Activated CD4-positive, alpha-beta T cell treated with anti-CD3 and anti-CD28 coated beads, Interleukin-2, amount 50 U/mL, for 48 hours (primary cell): Measurements from ENCODE around the gene TFRC.
"Not testable (repeated sequence)": the region's sequence is repeated elsewhere in the genome, so short reads cannot be mapped to it uniquely, and the experiment has no call there.

Experiments
- DNase-seq, 2 experiments: peaks; one replicate each; pipeline ENCODE4 v3.0.0-alpha.2; 2020

Gene TFRC

DNA sequence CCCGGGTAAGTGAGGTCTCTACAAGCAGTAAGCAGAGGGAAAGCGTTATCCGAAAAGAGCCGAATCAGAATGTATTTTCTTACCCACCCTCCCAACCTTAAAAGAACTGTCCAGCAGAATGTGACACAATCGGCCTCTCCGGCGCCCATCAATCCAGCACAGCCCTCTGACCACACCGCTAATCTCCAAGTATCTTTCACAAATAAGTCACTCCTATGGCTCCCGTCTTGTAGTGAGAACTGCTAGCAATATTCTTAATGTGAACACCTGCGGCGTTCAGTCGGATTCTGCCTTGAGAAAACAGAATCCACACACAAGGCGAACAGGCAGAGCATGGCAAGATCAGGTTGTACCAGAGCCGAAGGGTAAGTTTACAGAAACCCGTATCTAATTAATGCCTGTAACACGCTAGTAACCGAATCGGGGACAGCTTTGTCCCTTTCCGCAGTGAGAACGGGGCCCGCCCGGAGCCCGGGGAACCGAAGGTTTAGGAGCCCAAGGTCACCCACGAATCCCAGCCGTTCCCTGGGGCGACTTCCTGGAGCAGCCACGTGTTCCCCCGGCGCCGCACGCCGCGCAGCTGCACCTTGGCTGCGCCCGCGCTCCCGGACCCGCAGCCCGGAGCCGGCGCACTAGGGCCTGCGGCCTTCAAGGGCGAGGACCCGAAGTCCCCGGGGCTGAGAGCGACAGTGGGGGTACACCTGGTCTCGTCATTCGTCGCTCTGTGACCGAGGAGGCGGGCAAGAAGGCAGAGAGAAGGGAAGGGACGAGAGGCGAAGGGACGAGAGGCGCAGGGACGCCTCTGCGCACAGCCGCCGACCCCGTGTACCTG, 672 bp downstream of the TFRC start:
- peak; percentile 60 to 68 for DNase-seq

DNA sequence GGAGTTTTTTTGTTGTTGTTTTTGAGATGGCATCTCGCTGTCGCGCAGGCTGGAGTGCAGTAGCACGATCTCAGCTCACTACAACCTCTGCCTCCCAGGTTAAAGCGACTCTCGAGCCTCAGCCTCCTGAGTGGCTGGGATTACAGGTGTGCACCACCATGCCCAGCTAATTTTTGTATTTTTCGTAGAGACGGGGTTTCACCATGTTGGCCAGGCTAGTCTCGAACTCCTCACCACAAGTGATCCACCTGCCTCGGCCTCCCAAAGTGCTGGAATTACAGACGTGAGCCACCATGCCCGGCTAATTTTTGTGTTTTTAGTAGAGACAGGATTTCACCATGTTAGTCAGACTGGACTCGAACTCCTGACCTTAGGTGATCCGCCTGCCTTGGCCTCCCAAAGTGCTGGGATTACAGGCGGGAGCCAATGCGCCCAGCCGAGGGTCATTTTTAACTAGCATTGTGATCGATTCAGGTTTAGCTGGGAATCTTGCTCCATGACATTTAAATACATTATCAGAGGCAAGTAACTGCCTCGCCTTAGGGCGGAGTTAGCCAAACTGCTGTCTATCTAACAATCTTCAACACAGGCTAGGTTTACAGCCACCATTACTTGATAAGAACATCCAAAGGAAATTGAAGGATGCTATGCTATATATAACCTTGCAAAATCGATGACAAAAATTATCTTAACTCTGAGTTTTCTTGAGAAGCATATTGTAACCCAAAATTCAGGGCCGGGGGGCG, 1.6 kb downstream of the TFRC start:
- not testable (repeated sequence) for DNase-seq

DNA sequence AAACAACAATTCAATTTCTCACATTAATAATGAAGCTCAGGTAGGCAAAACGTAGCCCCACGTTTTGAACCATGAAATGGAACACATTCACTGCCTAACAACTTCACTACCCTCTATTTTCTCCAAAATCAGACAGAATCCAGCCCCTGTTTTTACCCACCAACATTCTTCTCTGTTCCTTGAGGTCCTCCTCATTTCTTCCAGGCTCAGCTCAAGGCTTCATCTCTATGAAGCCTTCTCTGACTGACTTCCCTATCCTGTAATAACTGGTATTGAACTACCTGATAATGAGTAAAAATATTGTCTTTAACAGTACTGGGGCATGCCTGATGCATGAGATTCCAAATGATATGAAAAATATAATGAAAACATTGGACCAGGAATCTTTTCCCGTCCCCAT, 2.2 kb downstream of the TFRC start:
- no peak for DNase-seq

DNA sequence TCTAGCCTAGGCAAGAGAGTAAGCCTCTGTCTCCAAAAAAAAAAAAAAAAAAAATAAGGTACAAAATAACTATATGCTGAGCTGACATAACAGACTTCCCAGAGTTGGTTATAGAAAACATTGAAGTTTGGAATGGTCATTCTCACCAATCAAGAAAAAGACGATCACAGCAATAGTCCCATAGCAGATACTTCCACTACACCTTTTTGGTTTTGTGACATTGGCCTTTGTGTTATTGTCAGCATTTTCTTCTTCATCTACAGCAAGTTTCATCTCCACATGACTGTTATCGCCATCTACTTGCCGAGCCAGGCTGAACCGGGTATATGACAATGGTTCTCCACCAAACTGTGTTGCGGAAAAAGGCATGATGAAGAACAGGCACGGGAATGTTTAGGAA, 6.9 kb downstream of the TFRC start:
- no peak for DNase-seq

DNA sequence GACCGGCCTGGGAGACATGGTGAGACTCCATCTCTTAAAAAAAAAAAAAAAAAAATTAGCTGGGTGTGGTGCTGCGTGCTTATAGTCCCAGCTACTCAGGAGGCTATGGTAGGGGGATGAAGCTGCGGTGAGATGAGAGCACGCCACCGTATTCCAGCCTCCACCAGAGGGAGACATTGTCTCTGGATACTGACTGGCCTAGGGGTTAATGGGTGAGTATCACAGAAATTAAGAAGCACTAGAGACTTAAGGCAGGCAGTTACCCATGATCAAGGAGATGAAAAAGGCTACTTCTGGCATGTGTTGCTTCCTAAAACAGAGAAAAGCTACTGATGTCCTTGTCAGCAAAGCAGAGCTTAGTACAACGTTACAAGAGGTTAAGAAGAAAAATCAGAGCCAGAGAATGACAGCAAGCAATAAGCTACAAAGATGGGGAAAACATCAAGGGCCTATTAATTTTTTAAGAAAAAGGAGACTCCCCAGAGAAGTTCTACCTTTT, 8.6 kb downstream of the TFRC start:
- DNase-seq, result peak; percentile 56 to 67

DNA sequence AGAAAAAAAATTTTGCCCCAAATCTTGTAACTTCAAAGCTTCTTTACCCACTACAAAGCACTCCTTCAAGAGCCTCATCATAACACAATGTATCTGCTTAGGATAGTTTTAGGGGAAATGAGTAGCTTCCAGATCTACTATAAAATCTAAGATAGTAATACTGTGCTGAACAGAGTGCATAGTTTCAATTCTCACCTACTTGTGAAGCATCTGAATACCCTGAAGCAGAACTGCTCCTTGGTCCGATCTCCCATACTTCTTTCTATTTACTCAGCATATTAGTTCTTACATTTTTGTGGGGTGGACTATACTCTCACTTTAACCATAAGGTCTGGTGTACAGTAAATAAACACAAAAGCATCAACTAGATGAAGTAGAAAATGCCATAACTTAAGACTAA, 9.6 kb downstream of the TFRC start:
- no peak for DNase-seq

DNA sequence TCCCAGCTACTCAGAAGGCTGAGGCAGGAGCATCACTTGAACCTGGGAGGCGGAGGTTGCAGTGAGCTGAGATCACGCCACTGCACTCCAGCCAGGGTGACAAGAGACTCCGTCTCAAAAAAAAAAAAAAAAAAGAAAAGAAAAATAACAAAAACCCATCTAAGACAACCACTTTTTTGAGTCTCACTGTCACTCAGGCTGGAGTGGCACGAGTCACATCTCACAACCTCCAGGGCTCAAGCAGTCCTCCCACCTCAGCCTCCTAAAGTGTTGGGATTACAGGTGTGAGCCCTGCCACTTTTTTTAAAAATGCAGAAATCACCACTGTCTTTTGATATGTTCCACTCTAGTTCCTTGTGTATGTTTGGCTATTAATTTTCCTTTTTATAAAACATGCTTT, 13.1 kb downstream of the TFRC start:
- DNase-seq, result not testable (repeated sequence)

DNA sequence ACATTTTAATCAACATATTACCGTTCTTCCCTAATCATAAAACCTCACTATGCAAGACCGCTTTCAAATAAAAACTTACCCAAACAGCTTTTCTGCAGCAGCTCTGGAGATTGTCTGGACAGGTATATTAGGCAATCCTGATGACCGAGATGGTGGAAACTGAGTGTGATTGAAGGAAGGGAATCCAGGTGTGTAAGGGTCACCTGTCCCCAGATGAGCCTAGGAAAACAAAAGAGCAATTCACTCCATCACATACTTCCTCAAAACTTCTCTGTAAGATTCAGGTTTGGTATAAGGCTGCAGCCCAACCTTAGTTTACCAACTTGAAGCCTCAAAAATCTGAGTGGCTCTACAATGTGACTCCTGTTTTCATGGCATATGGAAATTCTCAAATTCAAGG, 14.5 kb downstream of the TFRC start:
- DNase-seq, result no peak

DNA sequence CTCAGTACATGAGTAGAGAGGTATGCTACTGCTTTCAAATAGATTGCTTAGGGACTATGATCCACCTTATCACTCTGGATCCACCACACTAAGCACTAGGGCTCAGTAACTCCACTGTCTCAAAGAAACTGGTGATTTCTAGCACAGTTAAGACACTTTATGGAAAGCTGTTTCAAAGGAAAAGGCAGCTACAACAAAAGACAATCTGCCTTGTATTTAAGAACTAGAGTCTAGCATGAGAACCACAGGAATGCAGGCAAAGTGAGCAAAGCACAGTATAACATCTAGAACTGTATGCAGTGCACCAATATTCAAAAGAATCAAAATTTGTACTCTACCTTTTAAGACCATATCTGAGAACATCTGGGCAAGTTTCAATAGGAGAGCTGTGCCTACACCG, 17.9 kb downstream of the TFRC start:
- DNase-seq, result no peak

DNA sequence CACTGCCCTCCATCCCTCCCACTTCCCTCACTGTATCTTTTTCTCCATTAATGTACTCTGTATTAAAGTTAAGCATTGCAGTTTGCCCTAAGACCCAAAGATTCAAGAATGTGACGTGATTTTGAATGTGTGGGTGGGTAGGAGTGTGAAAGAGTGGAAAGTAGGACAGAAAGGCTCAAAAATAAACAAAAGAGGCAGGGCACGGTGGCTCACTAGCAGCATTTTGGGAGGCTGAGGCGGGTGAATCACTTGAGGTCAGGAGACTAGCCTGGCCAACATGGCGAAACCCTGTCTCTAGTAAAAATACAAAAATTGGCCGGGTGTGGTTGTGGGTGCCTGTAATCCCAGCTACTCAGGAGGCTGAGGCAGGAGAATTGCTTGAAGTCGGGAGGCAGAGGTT, 18.4 kb downstream of the TFRC start:
- DNase-seq, result no peak

DNA sequence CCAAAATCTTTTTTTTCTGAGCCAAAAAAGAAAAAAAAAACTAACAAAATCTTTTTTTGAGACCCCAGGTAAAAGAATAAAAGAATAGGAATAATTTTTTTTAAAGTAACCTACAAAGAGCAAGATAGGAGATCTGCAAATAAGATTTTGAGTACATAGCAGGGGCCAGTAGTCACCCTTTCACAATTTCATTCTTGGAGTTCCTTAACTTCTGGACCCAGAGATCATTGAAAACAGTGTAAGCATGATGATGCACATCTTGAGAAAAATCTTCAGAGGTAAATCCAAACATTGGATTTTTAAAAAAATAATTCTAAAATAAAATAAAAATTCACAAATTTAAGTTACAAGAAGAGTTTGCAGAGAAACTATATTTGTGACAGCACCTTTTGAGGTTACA, 18.8 kb downstream of the TFRC start:
- DNase-seq, result no peak

DNA sequence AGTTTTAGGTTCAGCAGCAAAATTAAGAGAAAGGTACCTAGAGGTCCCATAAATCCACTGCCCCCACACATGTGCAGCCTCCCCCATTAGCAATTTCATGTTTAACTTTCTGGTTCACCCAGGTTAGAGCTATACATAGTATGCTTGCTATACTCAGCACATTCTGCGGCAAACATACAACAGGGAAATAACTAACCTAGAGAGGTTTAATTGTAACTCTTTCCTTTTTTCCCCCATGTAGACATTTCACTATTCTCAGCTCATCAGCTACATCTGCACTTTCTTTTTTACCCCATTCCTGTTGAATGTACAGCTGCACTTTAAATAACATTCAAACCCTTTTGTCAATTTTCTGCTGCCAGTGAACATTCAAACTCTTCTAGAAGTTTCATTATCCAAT, 21.1 kb downstream of the TFRC start:
- no peak for DNase-seq

DNA sequence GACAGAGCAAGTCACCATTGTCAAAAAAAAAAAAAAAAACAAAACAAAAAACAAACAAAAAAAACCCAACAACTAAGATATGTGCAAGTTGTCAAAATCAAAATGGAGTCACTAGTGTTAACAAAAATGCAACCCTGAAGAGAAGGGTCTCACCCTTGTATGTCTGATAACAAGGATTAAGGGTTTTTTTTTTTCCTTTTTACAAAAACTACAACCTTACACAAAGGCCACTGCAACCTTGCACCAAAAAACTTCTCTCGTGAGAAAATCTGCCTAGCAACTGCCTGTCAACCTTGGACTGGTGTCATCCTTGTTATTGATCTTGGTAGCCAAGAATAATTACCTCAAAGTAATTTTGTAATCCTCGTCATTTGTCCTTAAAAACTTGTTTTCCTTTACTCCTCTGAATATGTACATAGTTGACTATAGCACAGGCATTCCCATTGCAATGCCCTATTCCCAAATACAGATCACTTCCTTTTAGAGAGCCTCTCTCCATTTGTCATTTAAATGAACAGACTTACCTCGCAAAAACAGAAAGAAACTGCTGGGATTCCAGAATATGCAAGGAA, 24.0 kb downstream of the TFRC start:
- no peak for DNase-seq

DNA sequence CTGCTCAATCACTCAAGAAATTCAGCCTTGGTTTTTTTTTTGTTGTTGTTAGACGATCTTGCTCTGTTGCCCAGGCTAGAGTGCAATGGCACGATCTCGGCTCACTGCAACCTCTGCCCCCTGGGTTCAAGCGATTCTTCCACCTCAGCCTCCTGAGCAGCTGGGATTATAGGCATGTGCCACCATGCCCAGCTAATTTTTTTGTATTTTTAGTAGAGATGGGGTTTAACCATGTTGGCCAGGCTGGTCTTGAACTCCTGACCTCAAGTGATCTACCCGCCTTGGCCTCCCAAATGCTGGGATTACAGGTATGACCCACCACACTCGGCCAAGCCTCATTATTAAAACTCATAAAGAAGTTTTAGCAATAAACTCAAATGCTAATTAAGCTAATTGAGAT, 25.5 kb downstream of the TFRC start:
- DNase-seq, result not testable (repeated sequence)

DNA sequence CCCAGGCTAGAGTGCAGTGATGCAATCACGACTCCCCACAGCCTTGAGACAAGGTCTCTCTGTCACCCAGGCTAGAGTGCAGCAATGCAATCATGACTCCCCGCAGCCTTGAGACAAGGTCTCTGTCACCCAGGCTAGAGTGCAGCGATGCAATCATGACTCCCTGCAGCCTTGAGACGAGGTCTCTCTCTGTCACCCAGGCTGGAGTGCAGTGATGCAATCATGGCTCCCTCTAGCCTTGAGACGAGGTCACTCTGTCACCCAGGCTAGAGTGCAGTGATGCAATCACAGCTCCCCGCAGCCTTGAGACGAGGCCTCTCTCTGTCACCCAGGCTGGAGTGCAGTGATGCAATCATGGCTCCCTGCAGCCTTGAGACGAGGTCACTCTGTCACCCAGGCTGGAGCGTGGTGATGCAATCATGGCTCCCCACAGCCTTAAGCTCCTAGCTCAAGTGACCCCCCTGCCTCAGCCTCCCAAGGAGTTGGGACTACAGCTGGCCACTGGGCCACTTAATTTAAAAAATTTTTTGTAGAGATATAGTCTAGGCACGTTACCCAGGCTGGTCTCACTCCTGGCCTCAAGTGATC, 26.1 kb downstream of the TFRC start:
- DNase-seq, result no peak

DNA sequence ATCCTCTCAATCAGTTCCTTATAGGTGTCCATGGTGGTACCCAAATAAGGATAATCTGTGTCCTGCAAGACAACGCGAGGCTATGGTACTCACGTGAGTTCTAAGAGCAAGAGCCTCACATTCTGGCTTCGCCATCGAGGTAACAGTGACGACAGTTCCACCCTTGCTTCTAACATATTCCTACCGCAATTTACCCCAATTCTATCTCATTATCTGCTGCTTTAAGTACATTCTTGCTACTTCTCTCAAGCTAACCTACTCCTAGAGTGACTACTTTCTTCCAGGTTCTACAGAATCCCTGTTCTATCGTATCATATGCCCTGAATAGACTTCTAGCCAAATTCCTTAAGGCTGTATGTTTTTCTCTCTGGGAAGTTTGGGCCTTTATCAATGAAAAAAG, 26.6 kb downstream of the TFRC start:
- DNase-seq, result no peak

DNA sequence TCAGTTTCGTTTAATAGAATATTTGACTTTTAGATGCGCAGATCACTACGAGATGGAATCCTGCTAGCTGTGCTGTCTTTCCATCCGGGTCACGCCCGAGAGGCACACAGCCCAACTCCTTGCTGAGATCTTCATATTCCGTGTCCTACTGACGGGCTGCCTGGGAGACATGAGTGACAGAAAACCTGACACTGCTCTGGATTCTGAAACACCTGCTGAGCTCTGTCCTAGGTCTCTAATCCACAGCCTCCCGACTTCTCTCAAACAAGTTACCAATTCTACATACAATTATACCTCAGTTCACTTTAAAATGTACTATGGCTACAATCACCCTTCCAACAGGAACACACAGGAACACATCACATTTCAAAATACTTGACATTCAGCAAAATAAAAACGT, 27.2 kb downstream of the TFRC start:
- DNase-seq, result no peak

DNA sequence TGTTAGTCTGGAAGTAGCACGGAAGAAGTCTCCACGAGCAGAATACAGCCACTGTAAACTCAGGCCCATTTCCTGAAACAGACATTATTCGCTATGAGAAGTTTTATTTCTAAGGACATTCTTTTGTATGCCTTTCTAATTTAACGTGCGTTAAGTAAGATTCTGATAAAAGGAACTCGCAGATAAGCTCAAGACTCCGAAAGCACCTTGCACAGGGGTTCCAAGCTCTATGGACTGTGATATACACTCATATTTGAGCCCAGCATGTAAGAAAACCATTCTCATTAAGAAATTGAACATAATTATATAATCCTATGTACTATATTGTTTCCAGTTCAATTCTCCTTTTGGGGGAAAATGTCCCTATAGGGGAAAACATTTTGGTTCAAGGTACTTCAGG, 28.4 kb downstream of the TFRC start:
- DNase-seq, result no peak

DNA sequence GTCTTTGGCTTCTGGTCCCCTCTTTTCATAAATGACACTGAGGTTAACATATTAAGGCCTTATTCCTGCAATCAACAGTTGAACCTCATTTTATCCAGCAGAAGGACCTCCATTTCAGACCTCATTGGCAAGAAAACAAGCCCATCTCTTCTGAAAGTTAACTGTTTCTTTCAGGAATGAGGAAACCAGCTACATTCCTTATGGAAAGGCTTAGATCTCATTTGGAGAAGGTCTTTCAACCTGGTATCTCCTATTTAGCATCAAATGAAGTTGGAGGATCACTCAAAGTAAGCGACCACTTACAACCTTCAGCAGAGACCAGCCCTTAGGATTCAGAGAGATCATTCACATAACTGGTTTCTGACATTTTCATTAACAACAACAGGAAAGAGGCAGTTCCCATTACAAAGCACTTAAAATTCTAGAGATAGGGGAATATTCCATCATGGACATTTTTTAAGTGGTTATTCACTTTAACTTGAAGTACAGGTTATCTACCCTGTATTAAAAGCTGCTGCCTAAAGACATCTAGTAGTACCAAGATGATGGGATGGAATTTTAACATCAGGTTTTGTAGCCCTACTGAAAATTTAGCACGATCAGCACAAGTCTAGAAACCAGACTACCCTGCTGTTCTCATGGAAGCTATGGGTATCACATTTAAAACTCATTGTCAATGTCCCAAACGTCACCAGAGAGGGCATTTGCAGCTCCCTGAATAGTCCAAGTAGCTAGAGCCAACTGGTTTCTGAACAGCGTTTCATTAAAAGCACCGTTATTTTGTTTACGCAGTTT, 30.4 kb downstream of the TFRC start:
- DNase-seq, result no peak

DNA sequence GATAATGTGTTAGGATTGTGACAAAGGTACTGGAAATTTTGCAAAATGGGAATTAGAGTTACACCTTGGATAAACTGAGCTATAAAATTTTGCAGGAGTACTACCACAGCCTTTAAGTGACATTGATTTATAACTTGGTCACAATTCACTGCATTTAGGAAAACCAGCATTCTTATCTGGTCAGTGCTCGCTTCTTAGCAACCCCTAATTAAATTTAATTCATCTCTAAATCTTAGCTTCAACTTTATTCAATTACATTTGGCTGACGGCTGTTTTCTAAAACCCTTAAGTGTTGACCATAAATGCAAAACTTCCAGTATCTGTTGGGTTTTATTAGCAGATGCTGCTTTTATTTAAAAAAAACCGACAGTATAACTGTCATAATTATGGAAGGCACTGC, 31.3 kb downstream of the TFRC start:
- DNase-seq, result no peak

DNA sequence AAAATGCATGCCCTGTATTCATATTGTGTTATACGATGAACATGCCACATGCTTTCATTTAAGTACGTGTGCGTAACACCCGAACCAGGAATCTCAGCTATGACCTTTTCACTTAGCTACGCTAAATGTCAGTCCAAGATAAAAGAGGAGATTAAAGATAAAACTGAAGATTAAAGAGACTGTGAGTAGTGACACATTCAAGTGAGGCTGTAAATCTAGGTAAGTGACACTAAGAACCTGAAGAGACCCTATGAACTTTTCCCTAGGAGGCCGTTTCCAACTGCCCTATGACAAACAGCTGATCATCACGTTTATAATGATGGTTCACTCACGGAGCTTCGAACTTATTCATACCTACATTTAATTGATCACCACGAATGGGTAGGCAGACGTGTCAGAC, 32.2 kb downstream of the TFRC start:
- no peak for DNase-seq

DNA sequence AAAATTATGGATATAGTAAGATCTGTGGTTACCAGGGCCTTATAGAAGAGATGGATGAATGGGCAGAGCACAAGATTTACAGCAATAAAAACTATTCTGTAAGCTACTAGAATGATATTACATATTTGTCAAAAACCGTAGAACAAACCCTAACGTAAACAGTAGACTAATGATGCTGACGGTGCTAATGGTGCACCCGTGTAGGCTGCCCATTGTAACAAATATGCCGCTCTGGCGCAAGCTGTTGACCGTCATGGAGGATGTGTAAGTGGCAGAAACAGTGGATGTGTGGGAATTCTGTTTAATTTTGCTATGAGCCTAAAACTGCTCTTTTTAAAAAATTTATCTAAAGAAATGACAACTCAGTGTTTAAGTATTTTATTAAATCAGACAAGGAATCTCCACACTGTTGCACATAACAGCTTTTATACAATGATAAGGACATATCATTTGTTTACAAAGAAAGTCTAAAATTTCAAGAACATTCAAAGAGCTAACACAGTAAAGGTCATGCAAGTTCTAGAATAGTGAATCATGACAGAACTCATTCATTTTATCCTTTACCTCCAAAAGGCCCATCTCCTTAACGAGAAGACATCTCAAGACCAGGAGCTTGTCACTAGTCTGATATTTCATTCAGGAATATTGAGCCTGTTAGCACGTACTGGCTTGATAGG, 32.8 kb downstream of the TFRC start:
- DNase-seq, result no peak
